EH (cell line): Measurements from ENCODE around the gene GPR179.

Experiments used
- DNase-seq: peaks from one replicate; pipeline ENCODE4 v3.0.0-alpha.2; 2015; ENCODE audit warnings: low read depth

GPR179 gene, protein sequence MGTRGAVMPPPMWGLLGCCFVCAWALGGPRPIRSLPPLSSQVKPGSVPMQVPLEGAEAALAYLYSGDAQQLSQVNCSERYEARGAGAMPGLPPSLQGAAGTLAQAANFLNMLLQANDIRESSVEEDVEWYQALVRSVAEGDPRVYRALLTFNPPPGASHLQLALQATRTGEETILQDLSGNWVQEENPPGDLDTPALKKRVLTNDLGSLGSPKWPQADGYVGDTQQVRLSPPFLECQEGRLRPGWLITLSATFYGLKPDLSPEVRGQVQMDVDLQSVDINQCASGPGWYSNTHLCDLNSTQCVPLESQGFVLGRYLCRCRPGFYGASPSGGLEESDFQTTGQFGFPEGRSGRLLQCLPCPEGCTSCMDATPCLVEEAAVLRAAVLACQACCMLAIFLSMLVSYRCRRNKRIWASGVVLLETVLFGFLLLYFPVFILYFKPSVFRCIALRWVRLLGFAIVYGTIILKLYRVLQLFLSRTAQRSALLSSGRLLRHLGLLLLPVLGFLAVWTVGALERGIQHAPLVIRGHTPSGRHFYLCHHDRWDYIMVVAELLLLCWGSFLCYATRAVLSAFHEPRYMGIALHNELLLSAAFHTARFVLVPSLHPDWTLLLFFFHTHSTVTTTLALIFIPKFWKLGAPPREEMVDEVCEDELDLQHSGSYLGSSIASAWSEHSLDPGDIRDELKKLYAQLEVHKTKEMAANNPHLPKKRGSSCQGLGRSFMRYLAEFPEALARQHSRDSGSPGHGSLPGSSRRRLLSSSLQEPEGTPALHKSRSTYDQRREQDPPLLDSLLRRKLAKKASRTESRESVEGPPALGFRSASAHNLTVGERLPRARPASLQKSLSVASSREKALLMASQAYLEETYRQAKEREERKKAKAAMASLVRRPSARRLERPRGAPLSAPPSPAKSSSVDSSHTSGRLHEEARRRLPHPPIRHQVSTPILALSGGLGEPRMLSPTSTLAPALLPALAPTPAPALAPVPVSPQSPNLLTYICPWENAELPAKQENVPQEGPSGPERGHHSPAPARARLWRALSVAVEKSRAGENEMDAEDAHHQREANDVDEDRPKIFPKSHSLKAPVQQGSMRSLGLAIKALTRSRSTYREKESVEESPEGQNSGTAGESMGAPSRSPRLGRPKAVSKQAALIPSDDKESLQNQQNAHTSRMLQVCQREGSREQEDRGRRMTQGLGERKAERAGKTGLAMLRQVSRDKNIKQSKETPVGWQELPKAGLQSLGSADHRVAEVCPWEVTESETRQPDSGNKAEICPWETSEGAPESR (N-terminal part only)

DNA sequence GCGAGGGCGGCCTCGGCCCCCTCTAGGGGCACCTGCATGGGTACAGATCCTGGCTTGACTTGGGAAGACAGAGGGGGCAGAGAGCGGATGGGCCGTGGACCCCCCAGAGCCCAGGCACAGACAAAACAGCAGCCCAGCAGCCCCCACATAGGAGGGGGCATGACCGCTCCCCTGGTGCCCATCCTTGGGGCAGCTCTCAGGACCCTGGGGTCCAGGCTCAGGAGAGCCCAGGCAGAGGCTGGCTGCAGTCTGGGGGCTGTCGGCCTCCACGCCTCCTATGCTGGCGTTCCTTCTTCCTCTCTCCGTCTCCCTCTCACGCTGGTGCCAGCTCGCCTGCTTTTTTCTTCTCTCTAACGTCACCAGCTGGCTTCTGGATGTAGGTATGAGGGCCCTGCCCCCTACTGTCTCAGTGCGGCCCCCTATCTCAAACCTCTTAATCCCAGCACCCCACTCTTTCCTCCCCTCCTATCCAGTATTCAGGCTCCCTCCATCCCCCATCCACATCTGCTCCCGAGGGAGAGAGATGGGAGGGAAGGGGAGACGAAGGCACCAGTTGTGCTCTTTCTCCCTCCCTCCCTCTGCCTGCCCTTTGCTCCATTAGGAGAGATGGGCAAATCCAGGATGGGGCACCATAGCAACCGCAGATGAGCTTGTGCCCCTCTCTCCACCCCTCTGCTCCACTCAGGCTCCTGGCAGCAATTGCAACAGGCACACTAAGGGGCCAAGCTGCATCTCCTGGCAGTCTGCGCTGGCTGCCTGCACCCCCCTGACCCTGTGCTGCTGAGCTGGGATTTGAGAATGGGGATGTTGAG is at the start of gene GPR179:
GPR179 (minus strand) TSS at position 349 of the 812 bp plus-strand sequence; CDS start at position 182, 167 bp downstream.
- no peak for DNase-seq

DNA sequence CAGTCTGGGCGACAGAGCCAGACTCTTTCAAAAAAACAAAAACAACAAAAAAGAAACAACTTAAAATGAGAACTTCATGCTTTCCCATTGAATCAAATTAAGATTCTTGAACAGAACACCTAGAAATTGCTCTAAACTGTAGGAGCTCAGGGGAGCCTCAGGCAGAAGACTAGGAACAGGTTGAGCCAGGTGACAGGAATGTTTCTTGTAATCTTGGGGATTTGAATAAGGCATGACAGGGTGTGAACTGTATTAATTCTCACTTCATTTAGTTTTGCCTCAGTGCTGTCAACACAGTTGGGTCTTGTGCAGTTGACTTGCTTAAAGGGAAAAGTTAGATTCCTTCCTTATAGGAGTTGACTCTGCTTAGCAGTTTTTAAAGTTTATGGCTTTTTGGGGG is 35.7 kb upstream of the GPR179 start:
- no peak for DNase-seq

DNA sequence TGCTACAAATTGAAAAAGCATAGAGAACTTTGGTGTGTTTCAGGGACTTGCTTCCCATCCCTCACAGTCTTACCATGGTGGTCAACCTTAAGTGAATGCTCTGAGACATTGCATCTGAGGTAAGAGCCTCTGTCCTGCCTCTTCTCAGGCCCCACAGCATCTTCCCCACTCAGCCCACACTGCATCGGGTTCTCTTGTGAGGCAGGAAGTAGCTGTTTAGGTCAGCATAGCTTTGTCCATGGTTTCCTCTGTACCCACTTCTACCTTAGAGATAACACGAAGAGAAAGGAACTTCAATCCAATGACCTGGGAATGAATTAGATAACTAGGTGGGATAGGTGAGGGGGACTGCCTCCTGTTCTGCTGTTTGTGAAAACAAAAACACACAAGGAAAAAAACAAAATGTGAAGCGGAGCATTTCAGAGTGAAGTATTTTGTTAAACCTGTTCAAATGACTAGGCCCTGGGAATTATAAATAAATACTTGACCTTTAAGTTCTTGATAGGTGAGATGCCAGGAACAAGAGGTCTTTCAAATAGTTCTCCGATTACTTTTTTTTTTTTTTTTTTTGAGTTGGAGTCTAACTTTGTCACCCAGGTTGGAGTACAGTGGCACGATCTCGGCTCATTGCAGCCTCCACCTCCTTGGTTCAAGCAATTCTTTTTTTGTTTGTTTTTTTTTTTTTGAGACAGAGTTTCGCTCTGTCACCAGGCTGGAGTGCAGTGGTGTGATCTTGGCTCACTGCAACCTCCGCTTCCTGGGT is 25.5 kb upstream of the GPR179 start:
- no peak for DNase-seq

DNA sequence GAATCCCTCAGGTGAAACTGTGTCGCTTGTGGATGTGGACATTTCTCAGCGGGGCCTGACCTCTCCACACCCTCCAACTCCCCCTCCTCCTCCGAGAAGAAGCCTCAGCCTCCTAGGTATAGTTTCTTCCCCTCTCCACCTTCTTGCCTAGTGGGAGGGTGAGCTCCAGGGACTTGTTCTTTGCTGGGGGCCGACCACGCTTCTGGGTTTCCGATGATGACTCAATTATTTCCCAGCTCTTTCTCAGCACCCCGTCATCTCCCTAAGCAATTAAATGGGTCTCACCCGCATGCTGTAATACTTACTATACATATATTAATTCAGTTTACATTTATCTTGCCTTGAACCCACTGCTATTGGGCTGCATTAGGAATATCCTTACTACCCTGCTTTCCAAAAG is 21.0 kb upstream of the GPR179 start:
- no peak for DNase-seq

DNA sequence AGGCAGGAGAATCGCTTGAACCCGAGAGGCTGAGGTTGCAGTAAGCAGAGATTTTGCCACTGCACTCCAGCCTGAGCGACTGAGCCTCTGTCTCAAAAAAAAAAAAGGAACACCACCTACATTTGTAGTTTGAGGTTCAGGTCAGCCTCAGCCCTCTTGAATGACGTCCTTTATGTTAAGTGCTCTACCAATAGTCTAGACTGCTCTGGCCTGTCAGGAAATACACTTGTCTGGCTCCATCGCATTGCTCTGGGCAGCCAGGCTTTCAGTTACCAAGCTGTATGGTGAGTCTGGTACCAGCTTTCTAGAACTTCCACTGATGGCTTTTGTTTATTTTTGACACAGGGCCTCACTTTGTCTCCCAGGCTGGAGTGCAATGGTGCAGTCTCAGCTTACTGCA is 19.3 kb upstream of the GPR179 start:
- no peak for DNase-seq

DNA sequence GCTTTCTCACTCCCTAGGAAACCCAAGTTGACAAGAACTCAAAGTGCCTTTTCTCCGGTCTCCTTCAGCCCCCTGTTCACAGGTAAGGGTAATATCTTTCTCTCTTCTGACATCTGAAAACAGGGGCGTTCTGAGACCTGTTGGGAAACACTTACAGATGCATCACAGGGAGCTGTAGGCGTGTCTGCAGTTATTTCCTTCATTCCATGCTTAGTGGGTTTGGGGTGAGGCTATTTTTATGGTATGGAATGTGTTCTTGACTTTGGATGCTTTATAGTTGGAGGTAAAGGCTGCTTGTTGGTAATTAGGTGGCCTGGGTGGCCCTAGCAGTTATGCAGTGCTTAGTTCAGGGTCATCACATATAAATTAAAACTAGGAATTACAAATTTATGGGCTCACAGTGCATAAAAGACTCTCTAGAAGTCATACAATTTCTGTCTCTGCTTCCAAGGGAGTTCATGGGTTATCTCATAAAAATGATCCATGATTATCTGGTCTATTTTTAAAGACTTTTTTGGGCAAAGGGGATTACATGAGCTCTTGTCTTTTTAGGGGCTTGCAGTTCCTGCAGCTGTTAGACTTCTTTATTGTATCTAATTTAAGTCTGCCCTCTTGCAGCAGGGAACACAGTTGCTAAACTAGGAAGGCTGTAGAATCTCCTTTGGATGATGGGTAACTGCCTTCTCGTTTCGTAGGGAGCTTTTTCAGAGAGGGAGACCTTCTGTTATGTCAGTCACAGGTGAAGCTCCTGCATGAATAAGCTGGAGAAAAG is 18.1 kb upstream of the GPR179 start:
- DNase-seq = peak; percentile 66

DNA sequence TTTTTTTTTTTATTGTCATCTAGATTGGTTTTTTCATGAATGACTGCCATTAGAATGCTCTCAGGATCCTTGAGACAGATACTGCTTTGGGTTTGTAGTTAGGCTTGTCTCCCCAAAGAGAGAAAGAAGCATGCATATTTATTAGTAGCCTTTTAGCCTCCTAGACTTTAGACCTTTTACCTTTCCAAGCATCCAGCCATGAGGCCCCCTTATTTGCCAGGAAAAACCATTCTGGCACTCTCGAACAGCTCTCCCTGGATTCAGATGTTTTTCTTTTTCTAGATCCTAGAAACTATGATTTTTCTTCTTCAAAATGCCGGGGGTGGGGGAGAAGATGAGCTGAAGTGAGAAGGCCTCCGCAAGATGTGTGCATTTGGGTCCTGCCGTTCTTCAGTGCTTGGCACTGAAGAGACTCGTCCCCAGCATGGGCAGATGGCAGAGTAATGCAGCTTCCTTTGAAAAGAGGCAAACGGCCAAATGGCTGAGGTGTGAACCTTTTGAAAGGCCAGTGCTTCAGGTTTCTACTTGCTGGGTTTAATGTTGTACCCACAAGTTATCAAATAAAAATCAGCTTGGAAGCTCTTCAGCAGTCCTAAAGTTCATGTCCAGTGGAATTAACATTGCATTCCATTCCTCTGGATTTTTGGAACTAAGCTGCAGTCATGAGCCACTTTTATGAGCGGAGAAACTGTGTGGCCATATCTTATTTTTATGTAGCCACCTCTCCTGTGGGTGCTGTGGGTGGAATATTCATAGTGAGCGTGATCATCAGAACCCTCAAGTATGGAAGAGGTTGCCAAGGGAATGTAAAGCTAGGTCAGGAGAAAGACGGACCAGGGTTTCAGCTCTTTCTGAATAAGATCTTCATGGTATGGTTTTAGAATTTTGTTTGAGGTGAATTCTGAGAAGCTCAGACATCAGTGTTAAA is 15.1 kb upstream of the GPR179 start:
- DNase-seq = peak; percentile 47

DNA sequence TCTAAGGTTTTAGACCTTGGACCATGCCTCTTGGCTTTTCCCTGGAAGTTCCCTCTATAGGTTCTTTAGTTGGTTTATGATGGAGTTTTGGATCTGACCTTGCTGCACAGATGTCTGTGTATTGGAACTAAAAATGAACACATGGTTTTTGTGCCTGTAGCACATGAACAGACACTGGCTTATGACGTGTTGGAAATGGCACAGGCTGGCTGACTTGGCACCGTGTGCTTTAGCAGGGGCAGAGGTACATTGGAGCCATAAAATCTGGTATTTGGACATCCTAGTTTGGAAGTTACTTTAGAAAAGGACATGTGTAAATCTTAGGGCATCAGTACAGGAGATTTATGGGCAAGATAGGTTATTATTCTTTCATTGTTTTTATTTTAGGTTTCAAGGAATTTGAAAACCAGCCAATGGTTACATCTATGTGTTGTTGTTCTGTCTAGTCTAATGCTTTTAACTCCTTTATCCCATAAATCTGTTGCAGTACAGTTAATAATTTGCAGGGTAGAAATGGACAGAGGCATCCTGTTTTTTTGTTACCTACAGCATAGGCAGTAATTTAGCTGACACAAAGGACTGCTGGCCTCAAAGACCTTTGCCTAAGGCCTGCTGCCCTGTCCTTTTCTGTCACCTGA is 13.8 kb upstream of the GPR179 start:
- DNase-seq = peak; percentile 28

DNA sequence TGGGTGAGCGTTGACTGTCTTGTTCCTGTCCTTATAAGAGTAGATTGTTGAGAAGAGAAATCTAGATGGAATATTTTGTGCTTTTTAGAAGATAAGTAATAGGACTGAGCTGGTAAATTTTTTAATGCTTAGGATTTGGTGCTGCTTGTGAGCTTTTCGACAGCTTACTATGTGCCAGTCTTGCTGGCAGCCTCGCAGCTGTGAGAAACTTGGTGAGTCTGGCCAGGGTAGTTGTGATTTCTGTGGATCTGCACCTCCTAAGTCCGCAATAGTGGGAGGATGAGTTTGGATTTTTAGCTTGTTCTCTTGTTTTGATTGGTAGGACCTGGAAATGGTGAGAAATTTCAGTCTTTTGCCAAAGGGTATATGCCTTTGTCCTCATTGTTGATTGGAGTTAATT is 11.5 kb upstream of the GPR179 start:
- DNase-seq = no peak

DNA sequence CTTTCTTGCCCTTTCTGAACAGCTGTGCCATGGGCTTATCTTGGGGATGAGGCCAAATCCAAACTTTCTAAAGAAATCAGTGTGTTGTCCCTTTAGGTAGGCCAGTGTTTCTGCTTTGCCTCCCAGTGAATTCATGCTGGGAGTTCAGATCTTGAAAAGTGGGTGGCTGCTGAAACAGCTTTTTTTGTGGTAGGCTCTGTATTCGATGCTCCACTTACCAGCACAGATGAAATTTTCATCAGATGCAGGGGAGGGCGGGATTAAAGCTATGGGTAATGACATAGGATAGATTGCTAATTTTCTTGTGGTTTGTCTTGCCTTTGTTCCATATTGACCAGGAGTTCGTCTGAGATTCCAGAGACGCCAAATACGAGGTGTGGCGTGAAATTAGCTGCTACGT is 10.7 kb upstream of the GPR179 start:
- DNase-seq = no peak

DNA sequence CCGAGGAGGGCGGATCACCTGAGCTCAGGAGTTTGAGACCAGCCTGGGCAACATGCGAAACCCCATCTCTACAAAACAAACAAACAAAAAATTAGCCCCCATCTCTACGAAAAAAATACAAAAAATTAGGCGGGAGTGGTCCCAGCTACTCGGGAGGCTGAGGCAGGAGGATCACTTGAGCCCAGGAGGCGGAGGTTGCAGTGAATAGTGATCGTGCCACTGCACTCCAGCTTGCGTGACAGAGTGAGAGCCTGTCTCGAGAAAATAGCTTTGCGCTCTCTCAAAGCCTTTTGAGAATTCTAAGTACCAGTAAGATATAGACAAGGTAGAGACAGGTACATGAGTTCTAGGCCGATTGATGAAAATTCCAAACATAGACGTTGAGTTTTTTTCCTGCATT is 9.9 kb upstream of the GPR179 start:
- no peak for DNase-seq

DNA sequence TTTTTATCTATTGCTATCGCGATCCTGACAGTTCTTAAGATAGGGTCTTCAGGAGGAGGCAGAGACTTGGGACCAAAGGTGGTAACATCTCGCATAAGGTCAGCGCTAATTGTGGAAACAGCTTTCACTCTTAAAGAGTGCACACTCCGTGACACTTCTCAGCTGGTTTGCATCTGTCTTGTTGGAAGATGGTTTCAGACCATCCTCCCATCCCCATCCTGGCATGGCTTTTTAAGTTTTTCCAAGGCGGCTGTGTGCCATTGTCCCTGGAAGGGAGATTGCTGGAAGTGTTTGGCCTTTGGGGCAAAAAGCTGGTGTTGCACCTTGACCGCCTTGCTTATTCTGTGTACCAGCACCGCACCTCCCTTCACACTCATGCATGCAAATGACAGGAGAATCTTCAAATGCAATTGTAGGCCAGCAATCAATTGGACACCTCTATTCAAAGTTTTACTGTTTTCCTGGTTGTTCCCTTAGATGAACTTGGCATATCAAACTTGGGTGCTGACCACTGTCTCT is 9.4 kb upstream of the GPR179 start:
- DNase-seq = peak; percentile 9

DNA sequence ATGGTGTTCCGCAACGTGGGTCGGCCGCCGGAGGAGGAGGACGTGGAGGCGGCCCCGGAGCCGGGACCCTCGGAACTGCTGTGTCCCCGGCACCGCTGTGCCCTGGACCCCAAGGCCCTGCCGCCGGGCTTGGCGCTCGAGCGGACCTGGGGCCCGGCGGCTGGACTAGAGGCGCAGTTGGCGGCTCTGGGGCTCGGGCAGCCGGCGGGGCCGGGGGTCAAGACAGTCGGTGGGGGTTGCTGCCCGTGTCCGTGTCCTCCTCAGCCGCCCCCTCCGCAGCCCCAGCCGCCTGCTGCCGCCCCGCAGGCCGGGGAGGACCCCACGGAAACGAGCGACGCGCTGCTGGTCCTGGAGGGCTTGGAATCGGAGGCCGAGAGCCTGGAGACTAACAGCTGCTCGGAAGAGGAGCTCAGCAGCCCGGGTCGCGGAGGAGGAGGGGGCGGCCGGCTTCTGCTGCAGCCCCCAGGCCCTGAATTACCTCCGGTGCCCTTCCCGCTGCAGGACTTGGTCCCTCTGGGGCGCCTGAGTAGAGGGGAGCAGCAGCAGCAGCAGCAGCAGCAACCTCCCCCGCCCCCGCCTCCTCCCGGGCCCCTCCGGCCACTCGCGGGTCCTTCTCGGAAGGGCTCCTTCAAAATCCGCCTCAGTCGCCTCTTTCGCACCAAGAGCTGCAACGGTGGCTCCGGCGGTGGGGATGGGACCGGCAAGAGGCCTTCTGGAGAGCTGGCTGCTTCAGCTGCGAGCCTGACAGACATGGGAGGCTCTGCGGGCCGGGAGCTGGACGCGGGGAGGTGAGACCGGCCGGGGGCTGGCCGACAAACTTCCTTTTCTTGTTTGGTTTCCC is 8.7 kb upstream of the GPR179 start:
- peak; percentile 47 for DNase-seq

DNA sequence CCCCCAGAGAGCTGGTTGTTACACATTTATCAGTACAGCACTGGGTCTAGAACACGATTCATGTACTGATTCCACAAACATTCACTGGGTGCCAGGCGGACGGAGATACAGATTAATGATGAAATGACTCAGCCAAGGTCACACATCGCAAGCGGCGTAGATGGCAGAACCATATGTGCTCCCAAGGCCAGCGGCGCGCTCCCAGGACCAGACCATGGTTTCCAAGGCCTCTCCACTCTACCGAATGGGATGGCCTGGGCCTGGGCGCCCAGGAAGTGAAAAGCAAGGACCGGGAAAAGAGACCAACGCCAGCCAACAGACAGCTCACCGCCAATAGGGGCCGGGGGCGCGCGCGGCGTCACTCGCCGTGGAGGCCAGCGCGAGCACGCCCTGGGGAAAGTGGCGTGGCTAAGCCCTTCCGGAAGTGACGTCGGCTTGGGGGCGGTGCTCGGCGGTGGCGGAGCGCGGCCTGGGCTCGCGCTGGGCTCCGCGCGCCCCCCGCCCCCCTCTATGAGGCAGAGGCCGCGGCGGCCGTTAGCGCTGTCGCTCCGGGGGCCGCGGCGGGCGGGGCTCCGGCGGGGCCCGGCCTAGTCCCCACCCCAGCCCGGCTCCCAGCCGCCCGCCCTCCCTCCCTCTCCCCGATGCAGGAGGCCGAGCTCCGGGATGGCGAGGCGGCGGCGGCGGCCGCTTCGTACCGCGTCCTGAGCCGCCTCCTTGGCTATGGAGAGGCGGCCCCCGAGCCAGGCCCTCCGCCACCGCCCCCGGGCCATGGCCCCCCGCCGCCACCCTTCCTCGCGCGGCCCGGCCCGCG is 7.9 kb upstream of the GPR179 start, which contains the start of gene SOCS7:
SOCS7 (plus strand) TSS at position 433 of the 811 bp plus-strand sequence; CDS start at position 642, 209 bp downstream.
- DNase-seq = peak; percentile 92

DNA sequence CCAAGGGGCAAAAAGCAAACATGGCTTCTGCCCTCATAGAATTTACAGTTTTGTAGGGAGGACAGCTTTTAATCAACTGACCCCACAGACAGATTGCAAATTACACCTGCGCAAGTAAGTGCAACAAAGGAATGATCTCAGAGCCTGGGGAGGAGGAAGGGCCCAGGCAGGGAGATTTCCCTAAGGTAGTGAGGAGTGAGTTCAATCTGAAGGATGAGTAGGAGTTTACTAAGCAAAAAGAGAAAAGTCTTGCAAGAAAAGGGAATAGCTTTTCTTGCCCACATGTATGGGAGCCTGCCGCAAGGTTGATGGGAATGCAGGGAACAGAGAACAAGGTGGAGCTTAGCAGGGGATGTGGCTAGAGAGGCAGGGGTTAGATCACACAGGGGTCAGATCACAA is 6.3 kb upstream of the GPR179 start:
- no peak for DNase-seq
